Ishikawa (cell line): ENCODE results near the gene KIF5B.
A peak's percentile ranks its signal among the peaks of the same experiment; 100 is the strongest.

Experiments used
- CEBPB ChIP-seq: IDR thresholded peaks from 2 replicates; pipeline ENCODE4 v1.6.1; 2012
- CREB1 ChIP-seq: IDR thresholded peaks from 2 replicates; pipeline ENCODE4 v1.6.1; 2012; ENCODE audit warnings: low read depth
- EGR1 ChIP-seq: IDR thresholded peaks from 2 replicates; pipeline ENCODE4 v1.6.1; 2012
- EP300 ChIP-seq: IDR thresholded peaks from 2 replicates; pipeline ENCODE4 v1.6.1; 2012; ENCODE audit warnings: borderline replicate concordance
- FOXM1 ChIP-seq: IDR thresholded peaks from 2 replicates; pipeline ENCODE4 v1.6.1; 2012; ENCODE audit warnings: low read depth, borderline replicate concordance
- RAD21 ChIP-seq: IDR thresholded peaks from 2 replicates; pipeline ENCODE4 v1.6.1; 2012; ENCODE audit warnings: low read depth
- REST ChIP-seq: IDR thresholded peaks from 2 replicates; pipeline ENCODE4 v1.6.1; 2012; ENCODE audit warnings: low read depth, mild to moderate bottlenecking
- TAF1 ChIP-seq: IDR thresholded peaks from 2 replicates; pipeline ENCODE4 v1.6.1; 2012; ENCODE audit warnings: low read depth, mild to moderate bottlenecking
- TCF12 ChIP-seq: IDR thresholded peaks from 2 replicates; pipeline ENCODE4 v1.6.1; 2012; ENCODE audit warnings: low read depth
- TEAD4 ChIP-seq: IDR thresholded peaks from 2 replicates; pipeline ENCODE4 v1.6.1; 2012
- USF1 ChIP-seq: IDR thresholded peaks from 2 replicates; pipeline ENCODE4 v1.6.1; 2012
- ZBTB7A ChIP-seq: IDR thresholded peaks from 2 replicates; pipeline ENCODE4 v1.6.1; 2012; ENCODE audit warnings: low read depth
- TF ChIP-seq, protein P1 (sequence below): IDR thresholded peaks from 2 replicates; pipeline ENCODE4 v1.6.1; 2012

GRCh38 chr10:32005050-32005449 is 51.2 kb downstream of the KIF5B start:
- TF ChIP-seq USF1 (no peak), EP300 (no peak), REST (no peak), EGR1 (no peak), TAF1 (no peak), RAD21 (peak; percentile 37; the same call in 1 of the 2 replicates), TCF12 (no peak), ZBTB7A (no peak), CEBPB (no peak), FOXM1 (no peak), CREB1 (no peak), TEAD4 (no peak)
- TF ChIP-seq, protein P1, sequence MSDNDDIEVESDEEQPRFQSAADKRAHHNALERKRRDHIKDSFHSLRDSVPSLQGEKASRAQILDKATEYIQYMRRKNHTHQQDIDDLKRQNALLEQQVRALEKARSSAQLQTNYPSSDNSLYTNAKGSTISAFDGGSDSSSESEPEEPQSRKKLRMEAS, result no peak
